Measurements from ENCODE around the gene KDM4C. TPM values are rescaled to one million over a fixed set of nuclear protein-coding genes. Genes with fewer than 3 reads are reported as not detected.

KDM4C gene
- total and polyA plus RNA-seq, 2 of the 4 experiments (the other 2 are of a cell fraction): 11.8 to 23.8 TPM

DNA sequence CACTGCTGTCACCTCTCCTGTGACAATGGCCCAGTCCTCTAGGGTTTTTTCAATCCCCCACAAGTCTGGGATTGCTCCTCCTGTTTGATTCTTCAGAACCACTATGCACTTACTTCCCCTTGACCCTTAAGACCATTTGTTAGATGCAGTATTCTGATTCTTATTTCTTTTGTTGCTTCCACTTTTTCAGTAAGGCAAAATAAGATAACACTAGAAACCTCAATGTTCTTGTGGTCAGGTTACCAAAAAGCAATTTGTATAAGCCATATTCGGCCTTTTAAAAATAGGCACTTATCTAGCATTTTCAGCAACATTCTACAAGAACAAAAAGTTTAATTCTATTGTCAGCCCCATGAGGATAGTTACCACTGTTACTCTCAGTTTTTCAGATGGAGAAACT, 220.0 kb downstream of the KDM4C start:
- POLR2A ChIA-PET (ENCODE audit: unreplicated experiment): no interaction called here
- H3K9me3 ChIP-seq (ENCODE audit: control insufficient read depth, insufficient read depth, low read length): no peaks in the 10 kb centered on the region

More for the DNA sequence above, 220.0 kb downstream of the KDM4C start:
- no peak overlapping the region for H4K8ac ChIP-seq (ENCODE audit: low read depth in 2 of 2, low read length in 2 of 2)
- TF ChIP-seq, protein P1, sequence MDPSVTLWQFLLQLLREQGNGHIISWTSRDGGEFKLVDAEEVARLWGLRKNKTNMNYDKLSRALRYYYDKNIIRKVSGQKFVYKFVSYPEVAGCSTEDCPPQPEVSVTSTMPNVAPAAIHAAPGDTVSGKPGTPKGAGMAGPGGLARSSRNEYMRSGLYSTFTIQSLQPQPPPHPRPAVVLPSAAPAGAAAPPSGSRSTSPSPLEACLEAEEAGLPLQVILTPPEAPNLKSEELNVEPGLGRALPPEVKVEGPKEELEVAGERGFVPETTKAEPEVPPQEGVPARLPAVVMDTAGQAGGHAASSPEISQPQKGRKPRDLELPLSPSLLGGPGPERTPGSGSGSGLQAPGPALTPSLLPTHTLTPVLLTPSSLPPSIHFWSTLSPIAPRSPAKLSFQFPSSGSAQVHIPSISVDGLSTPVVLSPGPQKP (IDR thresholded peaks at IDR 0.05; ENCODE audit: borderline replicate concordance, low read depth, low read length): no peak
- TF ChIP-seq FOS (IDR thresholded peaks at IDR 0.05; ENCODE audit: low read depth, low read length) (no peak), CHD1 (IDR thresholded peaks at IDR 0.05; ENCODE audit: low read depth, low read length) (no peak), CEBPB (IDR thresholded peaks at IDR 0.05; ENCODE audit: low read depth, low read length) (no peak), RAD21 (IDR thresholded peaks at IDR 0.05; ENCODE audit: low read length) (no peak), MAFK (IDR thresholded peaks at IDR 0.05; ENCODE audit: low read depth, low read length) (no peak)
- TF ChIP-seq, protein P2, sequence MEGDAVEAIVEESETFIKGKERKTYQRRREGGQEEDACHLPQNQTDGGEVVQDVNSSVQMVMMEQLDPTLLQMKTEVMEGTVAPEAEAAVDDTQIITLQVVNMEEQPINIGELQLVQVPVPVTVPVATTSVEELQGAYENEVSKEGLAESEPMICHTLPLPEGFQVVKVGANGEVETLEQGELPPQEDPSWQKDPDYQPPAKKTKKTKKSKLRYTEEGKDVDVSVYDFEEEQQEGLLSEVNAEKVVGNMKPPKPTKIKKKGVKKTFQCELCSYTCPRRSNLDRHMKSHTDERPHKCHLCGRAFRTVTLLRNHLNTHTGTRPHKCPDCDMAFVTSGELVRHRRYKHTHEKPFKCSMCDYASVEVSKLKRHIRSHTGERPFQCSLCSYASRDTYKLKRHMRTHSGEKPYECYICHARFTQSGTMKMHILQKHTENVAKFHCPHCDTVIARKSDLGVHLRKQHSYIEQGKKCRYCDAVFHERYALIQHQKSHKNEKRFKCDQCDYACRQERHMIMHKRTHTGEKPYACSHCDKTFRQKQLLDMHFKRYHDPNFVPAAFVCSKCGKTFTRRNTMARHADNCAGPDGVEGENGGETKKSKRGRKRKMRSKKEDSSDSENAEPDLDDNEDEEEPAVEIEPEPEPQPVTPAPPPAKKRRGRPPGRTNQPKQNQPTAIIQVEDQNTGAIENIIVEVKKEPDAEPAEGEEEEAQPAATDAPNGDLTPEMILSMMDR (conservative IDR thresholded peaks at IDR 0.05; ENCODE audit: low read depth, low read length): no peak
- H2BK15ac ChIP-seq (ENCODE audit: low read depth, low read length): no peak overlapping the region
- H3K27ac ChIP-seq (ENCODE audit: insufficient read depth, low read length): no peak overlapping the region
- H3K4ac ChIP-seq (ENCODE audit: low read depth, low read length): no peak overlapping the region
- no peak for DNase-seq
- no peak overlapping the region for H3K14ac ChIP-seq (replicated peaks; ENCODE audit: low read depth, low read length)
- no peak overlapping the region for H2AK9ac ChIP-seq (replicated peaks; ENCODE audit: low read depth, low read length, poor library complexity)
- no peak overlapping the region for H2BK120ac ChIP-seq (ENCODE audit: low read depth, low read length)
- H3K27me3 ChIP-seq (ENCODE audit: control insufficient read depth, insufficient read depth, low read length): no peaks in the 10 kb centered on the region
- no peak overlapping the region for H2BK5ac ChIP-seq (ENCODE audit: low read depth, low read length, poor library complexity, severe bottlenecking)
- no CpG with 5 or more reads among the region's 1 CpG for WGBS, 2 experiments (ENCODE audit: extremely low coverage in 2 of 2, insufficient read length in 1 of 2)
- H2AK5ac ChIP-seq (ENCODE audit: low read depth, low read length): no peak overlapping the region
- H3K79me1 ChIP-seq (ENCODE audit: low read depth in 1 of 2, low read length in 2 of 2): no peaks in the 10 kb centered on the region
- no TSS peak for BruUV-seq (replicated peaks)
- no peak overlapping the region for H3K4me2 ChIP-seq (ENCODE audit: low read depth, low read length)
- H4K5ac ChIP-seq (ENCODE audit: low read depth, low read length): no peak overlapping the region
- CTCF ChIA-PET: no interaction called here
- H2AFZ ChIP-seq (replicated peaks; ENCODE audit: low read length, poor library complexity): no peak overlapping the region
- H3K9ac ChIP-seq (ENCODE audit: low read depth, low read length): no peak overlapping the region
- no peak overlapping the region for H3K23ac ChIP-seq (ENCODE audit: low read depth, low read length)
- no peak overlapping the region for H3K18ac ChIP-seq (ENCODE audit: low read depth, low read length)
- ATAC-seq (ENCODE audit: low read depth): no peak
- no peak overlapping the region for H3K56ac ChIP-seq (ENCODE audit: extremely low read depth, insufficient read depth, low read length)
- H4K91ac ChIP-seq (ENCODE audit: insufficient read depth, low read depth, low read length): no peak overlapping the region
- no peak overlapping the region for H3K4me3 ChIP-seq (ENCODE audit: insufficient read depth, low read depth, low read length)
- in situ Hi-C loops (cut with MboI; ENCODE audit: low sequenced_read_pairs): no loop called here
- intact Hi-C loops (cut with micrococcal nuclease): no loop called here
- dilution Hi-C loops (cut with HindIII; ENCODE audit: low sequenced_read_pairs, unreplicated experiment): no loop called here
- no peak overlapping the region for H2BK20ac ChIP-seq (ENCODE audit: low read depth, low read length)
- no peaks in the 10 kb centered on the region for H3K36me3 ChIP-seq (ENCODE audit: control insufficient read depth, insufficient read depth, low read length)
- no peaks in the 10 kb centered on the region; the same call in 1 of the 2 replicates for H3K9me1 ChIP-seq (ENCODE audit: insufficient read depth, low read length)
- 0 out of 2 replicates have a peak, but pooled peaks cover 2% of the 10 kb centered on the region for H3K4me1 ChIP-seq (ENCODE audit: control insufficient read depth, insufficient read depth, low read length)
- no peaks in the 10 kb centered on the region for H4K20me1 ChIP-seq (ENCODE audit: insufficient read depth, low read length)
